GM19239 (cell line): ENCODE results near the gene DTX3L.
A peak's percentile ranks its signal among the peaks of the same experiment; 100 is the strongest.
"Not testable (repeated sequence)": the region's sequence is repeated elsewhere in the genome, so short reads cannot be mapped to it uniquely, and the experiment has no call there.

Experiments
- DNase-seq: peaks from one replicate; pipeline ENCODE4 v3.0.0; 2011; ENCODE audit warnings: low spot score; ENCODE audit not compliant: insufficient read length
- FAIRE-seq: peaks from 2 replicates; lab custom pipeline; 2011; peaks lifted over from hg19 to GRCh38; lab: Jason Lieb, UNC

The DTX3L gene

GRCh38 chr3:122559906-122560305, 4.2 kb upstream of the DTX3L start:
- FAIRE-seq (no peak), DNase-seq (no peak)

DNA sequence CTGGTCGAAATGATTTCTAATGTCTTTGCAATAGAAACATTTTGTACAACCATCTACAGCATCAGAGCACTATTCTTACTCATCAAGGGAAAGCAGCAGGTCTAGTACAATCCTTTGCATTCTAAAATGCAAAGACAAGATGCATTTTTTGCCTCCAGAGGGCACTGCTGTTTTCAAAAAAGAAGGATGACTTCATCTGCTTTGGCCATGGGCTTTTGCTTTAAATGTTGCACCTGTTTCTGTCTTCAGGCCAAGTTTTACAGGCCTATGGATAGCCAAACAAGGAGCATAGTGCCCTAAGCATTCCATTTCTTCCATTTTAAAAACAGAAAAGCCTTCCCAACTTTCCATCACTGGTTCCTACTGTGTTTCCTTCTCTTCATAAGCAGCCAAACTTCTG, 3.5 kb upstream of the DTX3L start:
- peak; percentile 92 for FAIRE-seq
- peak; percentile 48 for DNase-seq

GRCh38 chr3:122562923-122563716, 1.0 kb upstream of the DTX3L start:
- DNase-seq (no peak), FAIRE-seq (peak; percentile 89)

DNA sequence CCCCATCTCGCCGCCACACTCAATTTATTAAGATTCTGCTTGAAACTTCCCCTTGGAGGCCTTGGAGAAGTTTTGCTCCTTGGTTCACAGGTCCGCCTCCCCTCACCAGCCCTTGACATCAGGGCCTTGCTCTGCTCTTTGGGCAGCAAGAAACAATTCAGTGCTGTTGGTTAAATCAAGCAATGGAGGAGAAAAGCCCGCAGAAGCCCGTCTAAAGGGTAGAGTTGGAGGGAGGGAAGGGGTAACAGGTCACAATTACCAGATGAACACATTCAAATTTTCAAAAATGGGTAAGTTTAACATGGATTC, 467 bp upstream of the DTX3L start:
- DNase-seq (no peak), FAIRE-seq (peak; percentile 88)

DNA sequence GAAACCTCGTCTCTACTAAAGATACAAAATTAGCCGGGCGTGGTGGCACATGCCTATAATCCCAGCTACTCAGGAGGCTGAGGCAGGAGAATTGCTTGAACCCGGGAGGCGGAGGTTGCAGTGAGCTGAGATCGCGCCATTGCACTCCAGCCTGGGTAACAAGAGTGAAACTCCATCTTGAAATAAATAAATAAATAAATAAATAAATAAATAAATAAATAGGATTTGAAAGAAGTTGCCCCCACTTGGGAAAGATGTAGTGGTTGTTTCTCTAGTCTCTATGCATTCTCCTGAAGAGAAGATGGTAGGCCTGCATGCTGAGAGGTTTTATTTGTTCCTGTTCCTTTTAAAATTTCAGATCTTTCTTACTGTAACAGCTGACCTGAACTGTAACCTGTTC, 4.0 kb downstream of the DTX3L start:
- FAIRE-seq, DNase-seq: not testable (repeated sequence)

DNA sequence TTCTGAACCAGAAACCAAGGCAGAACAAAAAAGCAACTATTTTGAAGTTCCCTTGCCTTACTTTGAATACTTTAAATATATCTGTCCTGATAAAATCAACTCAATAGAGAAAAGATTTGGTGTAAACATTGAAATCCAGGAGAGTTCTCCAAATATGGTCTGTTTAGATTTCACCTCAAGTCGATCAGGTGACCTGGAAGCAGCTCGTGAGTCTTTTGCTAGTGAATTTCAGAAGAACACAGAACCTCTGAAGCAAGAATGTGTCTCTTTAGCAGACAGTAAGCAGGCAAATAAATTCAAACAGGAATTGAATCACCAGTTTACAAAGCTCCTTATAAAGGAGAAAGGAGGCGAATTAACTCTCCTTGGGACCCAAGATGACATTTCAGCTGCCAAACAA, 4.6 kb downstream of the DTX3L start:
- DNase-seq = no peak
- peak; percentile 60 for FAIRE-seq

GRCh38 chr3:122572940-122573412, 8.8 kb downstream of the DTX3L start:
- no peak for FAIRE-seq

DNA sequence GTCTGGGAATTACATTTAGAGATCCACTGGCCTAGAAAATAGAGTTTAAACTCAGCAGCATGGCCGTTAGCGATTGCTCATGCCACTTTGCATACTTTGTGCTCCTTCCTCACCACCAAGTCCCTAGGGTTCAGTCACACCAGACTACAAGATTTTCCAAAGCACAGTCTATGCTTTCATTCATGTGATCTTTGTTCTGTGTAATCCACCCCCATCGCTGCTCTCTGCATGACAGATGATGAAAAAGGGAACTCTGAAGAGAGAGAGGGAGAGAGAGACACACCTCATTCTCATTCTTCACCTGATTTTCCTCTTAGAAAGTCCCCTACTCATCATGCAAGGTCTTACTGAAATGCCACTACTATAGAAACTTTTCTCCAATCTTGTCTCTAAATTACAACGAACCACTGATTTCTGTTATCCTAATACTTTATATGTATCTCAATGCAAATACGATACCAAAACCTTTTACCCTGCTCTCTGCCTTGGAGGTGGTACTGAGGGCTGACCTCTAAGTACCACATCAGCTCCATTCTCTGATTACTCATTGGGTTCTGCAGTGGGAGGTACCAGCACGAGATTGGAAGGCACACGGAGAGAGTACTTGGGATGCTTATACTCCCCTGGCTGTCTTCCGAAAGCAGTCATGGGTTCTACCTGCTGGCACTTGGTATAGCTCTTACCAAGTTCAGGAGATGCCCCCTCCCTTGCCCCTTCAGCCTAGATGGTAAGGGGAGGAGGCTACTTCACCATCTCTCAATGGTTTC, 12.2 kb downstream of the DTX3L start:
- peak; percentile 51 for DNase-seq
- peak; percentile 99 for FAIRE-seq

More at GRCh38 chr3:122572940-122573412, 8.8 kb downstream of the DTX3L start:
- no peak for DNase-seq

DNA sequence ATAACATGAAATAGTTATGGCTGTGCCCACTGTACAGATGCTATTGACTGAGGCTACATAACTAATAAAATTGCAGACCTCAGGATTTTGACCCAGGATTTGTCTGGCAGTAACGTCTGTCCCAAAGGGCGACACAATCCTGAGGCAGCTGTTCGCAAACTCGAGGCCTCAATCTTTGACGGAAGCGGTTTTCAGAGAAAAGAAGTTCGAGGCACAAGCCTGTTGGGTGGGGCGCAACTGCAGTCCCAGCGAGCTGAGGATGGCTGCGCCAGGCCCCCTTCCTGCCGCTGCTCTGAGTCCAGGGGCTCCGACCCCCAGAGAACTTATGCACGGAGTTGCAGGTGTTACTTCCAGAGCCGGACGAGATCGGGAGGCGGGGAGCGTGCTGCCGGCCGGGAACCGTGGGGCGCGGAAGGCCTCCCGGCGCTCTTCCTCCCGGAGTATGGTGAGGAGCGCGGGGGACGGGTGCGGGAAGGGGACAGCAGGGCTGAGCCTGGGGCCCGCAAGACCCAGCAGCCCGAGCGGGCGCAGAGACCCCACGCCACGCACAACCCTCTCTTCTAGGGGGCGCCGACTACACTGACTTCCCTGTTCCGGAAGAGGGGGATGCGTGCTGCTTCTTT, 13.4 kb downstream of the DTX3L start, which contains the start of gene PARP15:
PARP15 (plus strand) TSS at position 242 of the 623 bp plus-strand sequence; CDS start at position 260, 18 bp downstream.
- DNase-seq (no peak), FAIRE-seq (no peak)

GRCh38 chr3:122578069-122578740, 14.1 kb downstream of the DTX3L start:
- DNase-seq = no peak
- FAIRE-seq = peak; percentile 90

- DNase-seq (no peak), FAIRE-seq (no peak)
Measured at GRCh38 chr3:122580470-122580869, 16.3 kb downstream of the DTX3L start.

- no peak for DNase-seq
- peak; percentile 78 for FAIRE-seq
Measured at GRCh38 chr3:122581622-122582021, 17.5 kb downstream of the DTX3L start.

GRCh38 chr3:122582390-122582789, 18.3 kb downstream of the DTX3L start:
- DNase-seq = no peak

DNA sequence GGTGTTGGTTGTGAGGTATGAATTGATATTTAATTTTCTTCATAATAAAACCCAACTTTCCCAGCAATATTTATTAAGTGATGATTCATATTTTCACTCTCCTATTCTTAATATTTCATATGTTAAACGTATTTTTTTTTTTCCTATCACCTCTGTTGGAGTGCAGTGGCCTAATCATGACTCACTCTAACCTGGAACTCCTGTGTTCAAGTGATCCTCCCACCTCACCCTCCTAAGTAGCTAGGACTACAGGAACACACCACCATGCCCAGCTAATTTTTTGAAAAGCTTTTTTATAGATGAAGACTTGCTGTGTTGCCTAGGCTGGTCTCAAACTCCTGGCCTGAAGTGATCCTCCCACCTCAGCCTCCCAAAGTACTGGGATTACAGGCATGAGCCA, 22.0 kb downstream of the DTX3L start:
- DNase-seq (no peak), FAIRE-seq (no peak)

More at GRCh38 chr3:122582390-122582789, 18.3 kb downstream of the DTX3L start:
- FAIRE-seq = peak; percentile 23

DNA sequence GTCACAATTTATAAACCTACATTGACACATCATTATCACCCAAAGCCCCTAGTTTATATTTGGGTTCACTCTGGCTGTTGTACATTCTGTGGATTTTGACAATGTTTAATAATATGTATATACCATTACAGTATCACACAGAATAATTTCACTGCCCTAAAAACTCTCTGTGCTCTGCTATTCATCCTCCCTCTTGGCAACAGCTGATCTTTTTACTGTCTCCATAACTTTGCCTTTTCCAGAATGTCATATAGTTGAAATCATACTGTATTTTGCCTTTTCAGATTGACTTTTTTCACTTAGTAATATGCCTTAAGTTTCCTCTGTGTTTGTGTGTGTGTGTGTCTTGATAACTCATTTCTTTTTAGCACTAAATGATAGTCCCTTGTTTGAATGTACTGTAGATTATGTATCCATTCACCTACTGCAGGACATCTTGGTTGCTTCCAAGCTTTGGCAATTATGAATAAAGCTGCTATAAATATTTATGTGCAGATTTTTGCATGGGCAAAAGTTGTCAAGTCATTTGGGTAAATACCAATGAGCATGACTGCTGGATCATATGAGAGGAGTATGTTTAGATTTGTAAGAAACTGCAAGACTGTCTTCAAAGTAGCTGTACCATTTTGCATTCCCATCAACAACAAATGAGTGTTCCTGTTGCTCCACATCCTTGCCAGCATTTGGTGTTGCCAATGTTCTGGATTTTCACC, 22.8 kb downstream of the DTX3L start:
- FAIRE-seq = no peak
- DNase-seq = no peak

DNA sequence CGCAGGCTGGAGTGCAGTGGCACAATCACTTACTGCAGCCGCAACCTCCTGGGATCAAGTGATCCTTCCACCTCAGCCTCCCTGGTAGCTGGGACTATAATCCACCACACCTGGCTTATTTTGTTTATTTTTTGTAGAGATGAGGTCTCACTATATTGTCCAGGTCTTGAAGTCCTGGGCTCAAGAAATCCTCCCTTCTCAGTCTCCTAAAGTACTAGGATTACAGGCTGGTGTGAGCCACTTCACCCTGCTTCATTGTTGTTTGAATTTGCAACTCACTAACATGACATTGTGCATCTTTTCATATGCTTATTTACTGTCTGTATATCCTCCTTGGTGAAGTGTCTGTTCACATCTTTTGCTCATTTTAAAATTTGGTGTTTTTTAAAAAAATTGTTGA, 23.4 kb downstream of the DTX3L start:
- FAIRE-seq (no peak), DNase-seq (no peak)

GRCh38 chr3:122589297-122589696, 25.2 kb downstream of the DTX3L start:
- FAIRE-seq (peak; percentile 95), DNase-seq (no peak)

- DNase-seq (no peak), FAIRE-seq (peak; percentile 47)
Measured at GRCh38 chr3:122590610-122591009, 26.5 kb downstream of the DTX3L start.

GRCh38 chr3:122594025-122594424, 29.9 kb downstream of the DTX3L start:
- DNase-seq (no peak), FAIRE-seq (no peak)

- DNase-seq = no peak
- no peak for FAIRE-seq
Measured at GRCh38 chr3:122598151-122598550, 34.0 kb downstream of the DTX3L start.
